Hypothalamus (tissue), 51 donors: Measurements from ENCODE around the gene CCDC178.

Experiments used
- DNase-seq, 51 donors: peaks; one replicate each; lab custom pipeline; 2025; lab: John Stamatoyannopoulos, UW

Gene CCDC178

DNA sequence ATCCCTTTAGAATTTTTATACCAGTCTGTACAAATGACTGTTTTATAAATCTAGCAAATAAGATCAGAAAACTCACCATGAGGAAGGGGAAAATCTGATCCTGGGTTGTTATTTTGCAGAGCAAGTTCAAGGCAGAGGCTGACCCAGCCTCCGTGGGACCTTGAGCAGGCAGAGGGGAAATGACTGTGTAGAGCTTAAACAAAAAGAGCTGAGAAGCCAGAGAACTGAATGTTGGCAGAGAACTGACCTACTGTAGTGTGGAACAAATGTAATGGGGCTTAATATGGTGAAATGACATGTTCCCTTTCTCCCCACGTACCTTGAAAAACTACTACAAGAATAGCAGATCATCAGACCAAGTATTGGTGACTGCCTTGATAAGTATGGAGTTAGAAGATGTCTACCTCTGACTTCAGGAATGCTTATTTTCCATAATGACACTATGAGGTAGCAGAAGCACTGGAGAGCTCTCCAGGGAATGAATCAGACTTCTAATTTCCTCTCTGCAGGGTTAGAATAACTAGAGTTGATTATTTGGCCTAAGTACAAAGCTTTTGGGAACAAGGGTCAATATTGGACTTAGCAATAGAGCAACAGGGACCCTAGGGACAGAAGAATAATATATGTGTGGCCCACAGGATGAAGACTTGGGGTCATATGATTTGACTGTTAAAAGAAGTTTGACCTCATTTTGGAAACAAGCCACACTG, 304.4 kb downstream of the CCDC178 start:
- DNase-seq: no peak

DNA sequence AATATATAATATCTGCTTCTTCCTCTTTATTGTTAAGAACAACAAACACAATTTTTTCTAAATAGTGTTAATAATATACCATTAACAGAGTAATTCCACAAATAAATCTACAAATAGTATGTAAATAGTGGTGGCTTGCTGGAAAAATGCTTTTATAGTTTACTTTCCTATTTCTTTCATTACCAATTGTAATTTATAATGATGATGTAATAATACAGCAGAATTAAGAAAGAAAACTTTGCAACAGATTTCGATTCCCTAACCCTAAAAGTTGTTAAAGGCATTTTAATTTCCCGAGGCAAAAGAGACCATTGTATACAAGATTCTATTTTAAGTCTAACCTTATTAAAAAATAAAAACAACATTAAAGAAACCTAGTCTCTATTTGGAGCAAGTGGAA, 307.9 kb downstream of the CCDC178 start:
- DNase-seq: no peak

GRCh38 chr18:33128581-33128980, 311.9 kb downstream of the CCDC178 start:
- no peak for DNase-seq

DNA sequence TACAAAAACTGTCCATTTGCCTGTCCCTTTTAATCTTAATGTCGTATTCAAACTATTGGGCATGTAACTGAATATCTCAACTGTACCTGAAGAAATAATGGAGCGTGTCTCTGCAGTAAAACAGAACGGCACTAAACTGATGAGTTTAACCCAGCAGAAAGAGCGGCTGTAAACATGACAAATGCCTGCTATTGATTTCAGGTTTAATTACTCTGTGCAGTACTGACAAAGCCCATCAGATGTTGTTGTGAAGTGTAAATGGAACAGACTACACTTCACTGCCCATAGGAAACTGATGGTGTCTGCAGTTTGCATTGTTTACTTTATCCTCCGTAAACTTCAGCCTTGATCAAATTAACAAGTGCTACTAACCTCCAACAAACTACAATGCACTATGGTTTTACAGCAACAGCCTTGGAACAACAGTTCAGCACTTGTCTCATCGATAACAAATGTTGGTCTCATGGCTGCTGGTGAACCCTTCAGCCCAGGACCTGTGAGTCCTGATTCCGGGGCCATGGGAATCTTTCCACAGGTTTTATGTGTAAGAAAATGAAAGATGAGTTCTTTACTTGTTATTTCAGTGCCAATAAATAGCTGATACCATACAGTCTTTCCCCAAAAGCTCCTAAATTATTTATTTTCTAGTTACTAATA, 316.5 kb downstream of the CCDC178 start:
- no peak for DNase-seq

- no peak for DNase-seq
Observed at GRCh38 chr18:33116376-33116775, 324.1 kb downstream of the CCDC178 start.

GRCh38 chr18:33115917-33116316, 324.6 kb downstream of the CCDC178 start:
- no peak for DNase-seq

- no peak for DNase-seq
Observed at GRCh38 chr18:33115476-33115875, 325.0 kb downstream of the CCDC178 start.

- no peak for DNase-seq
Observed at GRCh38 chr18:33114749-33115148, 325.8 kb downstream of the CCDC178 start.

- DNase-seq: no peak
Observed at GRCh38 chr18:33113416-33113815, 327.1 kb downstream of the CCDC178 start.

DNA sequence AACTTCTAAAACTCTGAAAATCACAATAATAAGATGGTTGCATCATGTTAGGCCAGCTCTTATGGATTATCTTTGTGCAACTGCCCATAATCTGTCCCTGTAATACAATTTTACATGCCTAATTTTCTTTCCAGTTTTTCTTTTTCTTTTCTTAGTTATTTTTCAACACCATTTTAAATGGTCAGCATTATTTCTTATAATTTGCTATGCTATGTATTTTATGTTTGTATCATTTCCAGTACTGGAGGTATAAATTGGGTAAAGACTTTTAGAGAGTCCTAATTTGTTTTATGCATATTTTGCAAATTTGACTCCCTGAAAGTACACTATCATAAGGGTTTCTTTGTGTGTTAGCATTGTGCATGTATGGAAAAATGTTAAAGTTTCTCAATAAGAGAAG, 333.0 kb downstream of the CCDC178 start:
- no peak for DNase-seq

DNA sequence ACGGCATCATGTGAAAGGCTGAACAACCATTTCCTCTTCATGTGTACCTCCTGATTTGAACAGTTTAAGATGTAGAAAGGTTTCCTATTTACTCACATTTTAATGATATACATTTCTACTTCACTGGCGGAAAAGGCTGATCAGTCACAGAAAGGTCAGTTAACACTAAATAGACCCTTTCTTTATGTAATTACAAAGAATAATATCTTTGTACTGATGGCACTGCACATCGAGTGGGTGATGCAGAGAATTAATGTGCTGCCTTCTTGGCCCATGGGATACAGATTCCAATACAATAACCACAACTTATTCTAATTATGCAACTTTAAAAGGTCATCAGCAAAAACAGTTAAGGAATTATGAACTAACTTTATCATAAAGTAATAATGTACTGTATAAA, 339.2 kb downstream of the CCDC178 start:
- DNase-seq: no peak

- no peak for DNase-seq
Observed at GRCh38 chr18:33099626-33100025, 340.9 kb downstream of the CCDC178 start.

GRCh38 chr18:33097126-33097525, 343.4 kb downstream of the CCDC178 start:
- DNase-seq: no peak

GRCh38 chr18:33090461-33090860, 350.1 kb downstream of the CCDC178 start:
- no peak for DNase-seq

DNA sequence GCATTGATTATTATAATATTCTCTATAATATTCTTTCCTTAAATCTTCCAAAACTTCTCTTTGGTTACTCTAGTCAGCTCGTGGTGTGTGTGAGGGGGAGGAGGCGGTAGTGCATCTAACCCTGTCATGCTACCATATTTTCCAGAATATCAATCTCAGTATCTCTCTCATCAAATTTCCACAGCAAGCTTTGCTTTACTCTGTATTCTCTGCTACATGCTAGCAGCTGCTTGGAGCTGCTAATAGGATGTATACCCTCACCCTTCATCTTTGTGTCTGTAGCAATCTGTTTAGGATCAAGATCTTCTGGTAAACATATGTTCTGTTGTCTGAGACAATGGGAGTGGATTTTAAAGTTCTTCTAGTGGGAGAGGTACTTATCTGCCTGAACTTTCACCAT, 363.9 kb downstream of the CCDC178 start:
- DNase-seq: no peak

GRCh38 chr18:33074125-33074524, 366.4 kb downstream of the CCDC178 start:
- no peak for DNase-seq

DNA sequence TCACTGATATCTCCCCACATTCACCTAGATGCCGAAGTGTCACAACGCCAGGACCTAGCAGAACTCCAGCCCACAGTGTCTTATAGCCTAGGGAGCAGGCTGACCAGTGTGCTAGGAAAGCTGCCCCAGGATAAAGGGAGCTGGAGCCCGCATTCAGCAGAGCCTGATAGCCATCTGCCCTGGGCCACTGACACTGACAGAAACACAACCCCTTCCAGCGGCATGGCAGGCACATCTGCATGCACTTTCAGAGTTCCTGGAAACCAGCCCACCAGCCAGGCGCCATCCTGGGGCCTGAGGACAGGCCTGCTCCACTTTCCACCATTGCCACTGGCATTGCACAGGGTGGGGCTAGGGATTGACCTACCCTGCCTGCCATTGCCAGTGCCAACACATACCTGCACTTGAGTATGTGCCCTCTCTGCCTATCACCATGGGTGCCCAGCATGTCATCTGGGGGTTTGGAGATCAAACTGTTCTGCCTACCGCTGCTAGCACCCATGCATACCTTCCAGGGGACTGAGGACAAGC, 377.6 kb downstream of the CCDC178 start:
- no peak for DNase-seq

DNA sequence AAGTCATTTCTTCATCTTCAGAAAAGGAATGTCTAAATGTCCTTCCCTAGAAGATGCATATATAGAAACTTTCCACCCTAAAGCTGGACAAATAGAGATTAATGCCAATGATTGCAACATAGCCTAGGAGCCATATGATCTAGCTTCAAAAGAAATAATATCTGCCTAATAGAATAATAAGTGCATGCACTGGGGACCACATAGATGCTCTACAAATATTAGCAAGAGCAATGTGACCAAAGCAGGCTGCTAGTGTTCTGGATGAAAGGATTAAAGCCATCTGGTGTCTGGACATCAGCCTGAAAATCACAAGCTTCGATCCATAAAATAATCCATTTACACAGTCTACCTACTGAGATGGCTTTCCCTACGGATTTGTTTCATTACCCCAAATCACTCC, 387.6 kb downstream of the CCDC178 start:
- no peak for DNase-seq

DNA sequence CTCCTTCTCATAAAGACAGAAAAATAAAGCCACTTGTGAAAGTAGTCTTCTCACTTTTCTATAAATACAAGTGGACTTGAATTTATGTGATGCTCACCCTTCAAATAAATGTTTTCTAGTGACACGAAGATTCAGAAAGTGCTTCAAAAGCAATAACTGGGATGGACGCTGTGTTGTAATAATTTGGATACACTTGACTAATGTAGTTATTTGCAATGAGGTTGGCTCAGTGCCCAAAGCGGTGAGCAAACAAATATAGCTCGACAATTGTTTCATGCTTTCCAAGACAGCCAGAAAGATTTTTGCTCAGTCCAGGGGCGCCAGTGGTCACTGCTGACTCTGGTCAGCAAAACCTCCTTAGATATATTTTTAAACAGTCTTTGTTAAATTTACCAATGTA, 389.1 kb downstream of the CCDC178 start:
- no peak for DNase-seq

DNA sequence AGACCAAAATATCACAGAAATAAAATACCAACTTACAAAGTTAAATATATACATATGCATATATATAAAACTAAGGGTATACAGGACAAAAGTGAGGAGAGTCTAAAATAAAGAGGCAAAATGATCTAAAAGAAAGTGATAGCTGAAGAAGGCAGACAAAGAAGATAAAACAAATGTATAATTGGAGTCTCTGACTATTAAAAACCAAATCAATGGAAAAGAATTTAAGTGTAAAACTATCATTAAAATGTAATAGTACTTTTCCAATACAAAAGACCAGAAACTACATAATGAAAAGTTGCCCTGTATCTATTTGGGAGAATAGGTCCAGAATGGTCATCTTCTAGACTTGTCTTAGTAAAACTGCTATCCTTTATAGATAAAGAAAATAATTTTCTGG, 400.3 kb downstream of the CCDC178 start:
- DNase-seq: no peak

DNA sequence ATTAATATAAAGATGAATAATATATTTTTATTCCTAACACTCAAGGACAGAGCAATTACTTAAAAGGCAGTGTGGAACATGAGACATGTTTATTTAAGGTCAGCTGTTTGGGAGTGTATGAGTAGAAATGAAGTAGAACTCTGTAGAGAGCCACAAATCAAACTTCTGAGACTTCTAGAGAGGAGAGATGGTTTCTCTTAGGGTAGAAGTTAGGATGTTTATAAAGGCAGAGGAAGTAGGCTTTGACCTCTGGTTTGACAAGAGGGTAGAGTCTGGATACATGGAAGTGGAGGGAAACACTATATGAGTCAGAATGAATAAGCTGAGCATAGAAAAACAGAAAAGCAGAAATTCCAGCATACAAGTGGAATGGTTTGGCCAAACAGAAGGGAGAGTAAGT, 405.6 kb downstream of the CCDC178 start:
- DNase-seq: no peak

- no peak for DNase-seq
Observed at GRCh38 chr18:33034212-33034611, 406.3 kb downstream of the CCDC178 start.
